HCT116 (cell line): ENCODE data around the gene MBTPS1. TPM values are rescaled to one million over a fixed set of nuclear protein-coding genes. Genes with fewer than 3 reads are reported as not detected.

Source experiments
- ATAC-seq: fragments of 200-7000 bp; cut with Tn5 transposase; 2 replicates; pipeline ENCODE4 v1.9.1; 2020; ENCODE audit warnings: mild to moderate bottlenecking, moderate library complexity
- BruUV-seq: library from RNA; stranded (reverse); fragments of 400-500 nt; replicated peaks from 2 replicates; lab custom pipeline; 2021; lab: Mats Ljungman, UMichigan
- CTCF ChIA-PET: fragments of 300-600 bp; sonication (Branson Sonifier 250); formaldehyde crosslinking; loops from one replicate; lab custom pipeline; 2021; ENCODE audit warnings: antibody characterized with exemption; lab: Charles Lee
- POLR2A ChIA-PET: fragments of 300-600, 350-600 bp; sonication (Branson Sonifier 250); formaldehyde crosslinking; loops from one replicate; lab custom pipeline; 2021; ENCODE audit warnings: antibody characterized with exemption; lab: Charles Lee
- RAD21 ChIA-PET, 2 experiments: fragments of 300-600 bp; sonication (Branson Sonifier 250); formaldehyde crosslinking; loops; one replicate each; lab custom pipeline; 2023; ENCODE audit warnings: low total read pairs in 2 of 2; ENCODE audit not compliant: uncharacterized antibody in 2 of 2, unreplicated experiment in 2 of 2, low non-redundant PET in 1 of 2; lab: Charles Lee
- DNase-seq: peaks from one replicate; pipeline ENCODE4 v3.0.0-alpha.2; 2010; ENCODE audit warnings: low read depth, low spot score
- H2AFZ ChIP-seq: fragments of 200-600 bp; shearing (Covaris generic), sonication (generic); 2 replicates; pipeline ENCODE4 v1.6.1; 2017; ENCODE audit warnings: low read depth, mixed run types, mixed read lengths, antibody characterized with exemption, low read length; ENCODE audit not compliant: poor library complexity, severe bottlenecking
- H3K27ac ChIP-seq: 2 replicates; pipeline ENCODE4 v1.5.1; 2012; ENCODE audit warnings: low read depth, low read length
- H3K27me3 ChIP-seq: fragments of 200-600 bp; sonication (generic); 2 replicates; pipeline ENCODE4 v1.6.1; 2016; ENCODE audit warnings: mixed run types, low read length, mixed read lengths; ENCODE audit not compliant: insufficient read depth
- H3K36me3 ChIP-seq, 2 experiments: fragments of 200-500 bp in 1 of 2; fragments of 200-600 bp in 1 of 2; sonication (Bioruptor generic) in 1 of 2; sonication (generic) in 1 of 2; 2 replicates each; pipeline versions ENCODE4 v1.5.1 to v1.6.1; 2014 to 2016; ENCODE audit warnings: low read length in 2 of 2, inconsistent platforms in 1 of 2, mixed read lengths in 1 of 2, mixed run types in 1 of 2; ENCODE audit not compliant: insufficient read depth in 2 of 2, control insufficient read depth in 1 of 2
- H3K4me1 ChIP-seq, 2 experiments: fragments of 200-600 bp in 1 of 2; sonication (generic) in 1 of 2; 2 replicates each; pipeline versions ENCODE4 v1.5.1 to v1.6.1; 2012 to 2017; ENCODE audit warnings: low read length in 2 of 2, inconsistent platforms in 1 of 2, mild to moderate bottlenecking in 1 of 2, mixed read lengths in 1 of 2, mixed run types in 1 of 2, moderate library complexity in 1 of 2; ENCODE audit not compliant: insufficient read depth in 2 of 2, control insufficient read depth in 1 of 2
- H3K4me2 ChIP-seq: fragments of 200-600 bp; sonication (generic); 2 replicates; pipeline ENCODE4 v1.6.1; 2017; ENCODE audit warnings: mixed run types, low read length, mixed read lengths
- H3K4me3 ChIP-seq, 2 experiments: fragments of 200-600 bp in 1 of 2; sonication (generic) in 1 of 2; replicated peaks in 1 of 2; 2 replicates each; pipeline ENCODE4 v1.5.1; 2011 to 2016; ENCODE audit warnings: low read length in 2 of 2, control low read depth in 1 of 2, low read depth in 1 of 2, mild to moderate bottlenecking in 1 of 2, mixed read lengths in 1 of 2, mixed run types in 1 of 2
- H3K79me2 ChIP-seq: fragments of 200-600 bp; sonication (generic); 2 replicates; pipeline ENCODE4 v1.6.1; 2017; ENCODE audit warnings: mild to moderate bottlenecking, mixed run types, low read length, moderate library complexity, mixed read lengths; ENCODE audit not compliant: insufficient read depth
- H3K9ac ChIP-seq: fragments of 200-600 bp; sonication (generic); 2 replicates; pipeline ENCODE4 v1.6.1; 2016; ENCODE audit warnings: low read length, mixed read lengths
- H3K9me2 ChIP-seq: fragments of 200-600 bp; sonication (generic), shearing (Covaris generic); 2 replicates; pipeline ENCODE4 v1.6.1; 2017; ENCODE audit warnings: mixed run types, mild to moderate bottlenecking, moderate library complexity; ENCODE audit not compliant: insufficient read depth
- H3K9me3 ChIP-seq, 2 experiments: fragments of 200-500 bp in 1 of 2; fragments of 200-600 bp in 1 of 2; sonication (Bioruptor generic) in 1 of 2; sonication (generic) in 1 of 2; 2 replicates each; pipeline ENCODE4 v1.6.1; 2014 to 2017; ENCODE audit warnings: low read length in 2 of 2, mixed read lengths in 2 of 2, inconsistent platforms in 1 of 2, low read depth in 1 of 2, mild to moderate bottlenecking in 1 of 2, mixed run types in 1 of 2, moderate library complexity in 1 of 2; ENCODE audit not compliant: control insufficient read depth in 1 of 2, insufficient read depth in 1 of 2
- H4K20me1 ChIP-seq: fragments of 200-600 bp; sonication (generic), shearing (Covaris generic); 2 replicates; pipeline ENCODE4 v1.6.1; 2017; ENCODE audit warnings: mixed run types, mild to moderate bottlenecking, moderate library complexity; ENCODE audit not compliant: insufficient read depth
- CBX3 ChIP-seq: IDR thresholded peaks from 2 replicates; pipeline ENCODE4 v1.6.1; 2012; ENCODE audit warnings: low read depth
- EGR1 ChIP-seq: IDR thresholded peaks from 2 replicates; pipeline ENCODE4 v1.6.1; 2012; ENCODE audit warnings: low read depth
- EZH2 ChIP-seq: fragments of 200-600 bp; sonication (generic); IDR thresholded peaks from 2 replicates; pipeline ENCODE4 v1.6.1; 2017; ENCODE audit warnings: antibody characterized with exemption, mixed run types
- EZH2phosphoT487 ChIP-seq: fragments of 200-600 bp; IDR thresholded peaks from 2 replicates; pipeline ENCODE4 v1.6.1; 2018; ENCODE audit warnings: antibody characterized with exemption, borderline replicate concordance
- FOSL1 ChIP-seq: IDR thresholded peaks from 2 replicates; pipeline ENCODE4 v1.6.1; 2012; ENCODE audit warnings: low read depth
- JUND ChIP-seq: IDR thresholded peaks from 2 replicates; pipeline ENCODE4 v1.6.1; 2012
- POLR2A ChIP-seq: IDR thresholded peaks from 2 replicates; pipeline ENCODE4 v1.7.0; 2011; ENCODE audit warnings: borderline replicate concordance; ENCODE audit not compliant: insufficient read depth, insufficient read length; ENCODE audit errors: extremely low read depth
- POLR2AphosphoS5 ChIP-seq: IDR thresholded peaks from 2 replicates; pipeline ENCODE4 v1.6.1; 2011; ENCODE audit warnings: mild to moderate bottlenecking, low read depth, low read length, moderate library complexity
- RAD21 ChIP-seq: IDR thresholded peaks from 2 replicates; pipeline ENCODE4 v1.6.1; 2012; ENCODE audit warnings: low read depth, mild to moderate bottlenecking
- REST ChIP-seq: IDR thresholded peaks from 2 replicates; pipeline ENCODE4 v1.6.1; 2012; ENCODE audit warnings: low read depth
- SP1 ChIP-seq: IDR thresholded peaks from 2 replicates; pipeline ENCODE4 v1.6.1; 2012; ENCODE audit warnings: low read depth
- SRF ChIP-seq: IDR thresholded peaks from 2 replicates; pipeline ENCODE4 v1.6.1; 2012; ENCODE audit warnings: low read depth
- TCF7L2 ChIP-seq: IDR thresholded peaks from 2 replicates; pipeline ENCODE4 v1.7.0; 2011; ENCODE audit warnings: borderline replicate concordance, inconsistent platforms; ENCODE audit not compliant: insufficient read depth, insufficient read length; ENCODE audit errors: extremely low read depth
- YY1 ChIP-seq: IDR thresholded peaks from 2 replicates; pipeline ENCODE4 v1.6.1; 2011; ENCODE audit warnings: low read length, low read depth, moderate library complexity, mild to moderate bottlenecking; ENCODE audit not compliant: insufficient replicate concordance; ENCODE audit errors: extremely low read depth
- ZNF274 ChIP-seq: fragments of 200-500 bp; sonication (Bioruptor generic); IDR thresholded peaks from 2 replicates; pipeline ENCODE4 v1.6.1; 2014; ENCODE audit warnings: mild to moderate bottlenecking, low read depth, low read length, inconsistent platforms
- intact Hi-C: fragments of 100-400 bp; cut with micrococcal nuclease; formaldehyde crosslinking; loops from 2 replicates; pipeline ENCODE4 v1.10.0; 2022
- total RNA-seq: library from RNA; stranded (reverse); gene quantifications from one replicate; pipeline ENCODE4 v1.2.1, GENCODE V29; 2021; ENCODE audit not compliant: unreplicated experiment

MBTPS1 gene
- total RNA-seq, 1 experiment from 2014 or later = 111 TPM

- TF ChIP-seq ZNF274 = no peak
- TF ChIP-seq TCF7L2 = no peak
- no peak for TF ChIP-seq EZH2phosphoT487
- no peak for TF ChIP-seq SP1
- TF ChIP-seq EGR1 = no peak
- no peak for TF ChIP-seq YY1
- no peak for TF ChIP-seq FOSL1
- H3K9me2 ChIP-seq = no peaks in the 10 kb centered on the region
- no TSS peak for BruUV-seq
- no peak overlapping the region for H2AFZ ChIP-seq
- no peaks in the 10 kb centered on the region for H3K79me2 ChIP-seq
- H3K4me1 ChIP-seq = peaks cover 0 to under 1% of the 10 kb centered on the region in 2 experiments; a peak in 1 of 4 replicates
- H3K9ac ChIP-seq = no peak overlapping the region
- DNase-seq (no peak), ATAC-seq (no peak)
- H3K4me3 ChIP-seq = no peak overlapping the region
- H3K4me2 ChIP-seq = no peak overlapping the region
- intact Hi-C loops = no loop called here
- ChIA-PET RAD21 (no interaction called here), CTCF (no interaction called here), POLR2A (no interaction called here)
- H4K20me1 ChIP-seq = no peaks in the 10 kb centered on the region
- H3K36me3 ChIP-seq = no peaks in the 10 kb centered on the region
- H3K9me3 ChIP-seq = no peaks in the 10 kb centered on the region
- H3K27ac ChIP-seq = no peak overlapping the region
- 0 out of 2 replicates have a peak, but pooled peaks cover 5% of the 10 kb centered on the region for H3K27me3 ChIP-seq
These were observed 108.8 kb downstream of the MBTPS1 start for GRCh38 chr16:84007965-84008364.

- no TSS peak for BruUV-seq
- Histone ChIP-seq H3K9me2 (no peaks in the 10 kb centered on the region), H3K4me2 (no peak overlapping the region), H3K4me1 (no peaks in the 10 kb centered on the region), H3K4me3 (no peak overlapping the region), H3K9ac (no peak overlapping the region), H3K79me2 (no peaks in the 10 kb centered on the region), H2AFZ (no peak overlapping the region), H3K27me3 (0 out of 2 replicates have a peak, but pooled peaks cover 5% of the 10 kb centered on the region), H3K9me3 (no peaks in the 10 kb centered on the region)
- POLR2A ChIA-PET = no interaction called here
- TF ChIP-seq REST (no peak), SRF (no peak), CBX3 (no peak), RAD21 (no peak), SP1 (no peak), POLR2AphosphoS5 (no peak), EZH2 (no peak), POLR2A (no peak), FOSL1 (no peak), JUND (no peak)
- TF ChIP-seq, all 23 proteins: peak for 0
- Histone ChIP-seq H3K36me3 (no peaks in the 10 kb centered on the region), H4K20me1 (no peaks in the 10 kb centered on the region), H3K27ac (no peak overlapping the region)
- ChIA-PET RAD21 (no interaction called here), CTCF (no interaction called here)
- intact Hi-C loops = no loop called here
- ATAC-seq = no peak
- DNase-seq = no peak
These were observed 109.2 kb downstream of the MBTPS1 start for GRCh38 chr16:84007520-84007919.
